ENCODE measurements around the gene LRTM2. TPM values are rescaled to one million over a fixed set of nuclear protein-coding genes. Genes with fewer than 3 reads are reported as not detected.
A peak's percentile ranks its signal among the peaks of the same experiment; 100 is the strongest.

Gene LRTM2
- not detected in 2 replicates for total RNA-seq (2014; rRNA removed; shearing (Covaris generic))

GRCh38 chr12:1820191-1820895 lies at the start of gene LRTM2:
TSS of gene LRTM2 (plus strand) at chr12:1820565. CDS start at chr12:1828149, 7,584 bp downstream.
- no peak for DNase-seq (ENCODE audit: low read depth in 1 of 2, low spot score in 2 of 2)
- Histone ChIP-seq H3K27me3 (replicated peaks) (peaks cover 77% of the 10 kb centered on the region), H3K4me1 (replicated peaks) (no peaks in the 10 kb centered on the region)

GRCh38 chr12:1773937-1774655 lies 46.3 kb upstream of the LRTM2 start:
- Histone ChIP-seq H3K27ac (no peak overlapping the region), H3K4me3 (no peak overlapping the region), H3K4me1 (replicated peaks) (peaks cover 22% of the 10 kb centered on the region), H3K27me3 (replicated peaks) (no peaks in the 10 kb centered on the region), H3K36me3 (peaks cover 13% of the 10 kb centered on the region; the same call in 1 of the 2 replicates), H3K9me3 (replicated peaks) (no peaks in the 10 kb centered on the region)
- no peak for DNase-seq (ENCODE audit: low read depth in 1 of 2, low spot score in 2 of 2)

More at GRCh38 chr12:1820191-1820895, at the start of gene LRTM2:
- no peak within 1 kb of the TSS for H3K4me3 ChIP-seq
- no peaks in the 10 kb centered on the region for H3K36me3 ChIP-seq
- H3K27ac ChIP-seq: no peak within 1 kb of the TSS
- no peaks in the 10 kb centered on the region for H3K9me3 ChIP-seq (replicated peaks)

GRCh38 chr12:1776170-1776921 lies 44.0 kb upstream of the LRTM2 start:
- no peak overlapping the region for H3K4me3 ChIP-seq
- H3K27ac ChIP-seq: 0 out of 2 replicates have a peak overlapping the region, but pooled peaks have one; percentile 3
- no peaks in the 10 kb centered on the region for H3K9me3 ChIP-seq (replicated peaks)
- DNase-seq (ENCODE audit: low read depth in 1 of 2, low spot score in 2 of 2): peak in 1 of 2 experiments; percentile 61
- no peaks in the 10 kb centered on the region for H3K27me3 ChIP-seq (replicated peaks)
- peaks cover 29% of the 10 kb centered on the region for H3K4me1 ChIP-seq (replicated peaks)
- H3K36me3 ChIP-seq: peaks cover 17% of the 10 kb centered on the region

GRCh38 chr12:1777798-1778197 lies 42.6 kb upstream of the LRTM2 start:
- no peak overlapping the region; the same call in none of the 2 replicates for H3K27ac ChIP-seq
- DNase-seq (ENCODE audit: low read depth in 1 of 2, low spot score in 2 of 2): peak in 1 of 2 experiments; percentile 37
- H3K36me3 ChIP-seq: peaks cover 14% of the 10 kb centered on the region
- H3K27me3 ChIP-seq (replicated peaks): no peaks in the 10 kb centered on the region
- H3K4me1 ChIP-seq (replicated peaks): peaks cover 29% of the 10 kb centered on the region
- H3K9me3 ChIP-seq (replicated peaks): no peaks in the 10 kb centered on the region
- no peak overlapping the region for H3K4me3 ChIP-seq

GRCh38 chr12:1778911-1779310 lies 41.5 kb upstream of the LRTM2 start:
- no peaks in the 10 kb centered on the region for H3K27me3 ChIP-seq (replicated peaks)
- no peak overlapping the region for H3K27ac ChIP-seq
- H3K4me3 ChIP-seq: no peak overlapping the region
- peaks cover 14% of the 10 kb centered on the region for H3K36me3 ChIP-seq
- no peak for DNase-seq (ENCODE audit: low read depth in 1 of 2, low spot score in 2 of 2)
- H3K4me1 ChIP-seq (replicated peaks): peaks cover 29% of the 10 kb centered on the region
- H3K9me3 ChIP-seq (replicated peaks): no peaks in the 10 kb centered on the region

GRCh38 chr12:1779783-1780182 lies 40.6 kb upstream of the LRTM2 start:
- H3K4me3 ChIP-seq: no peak overlapping the region
- no peak overlapping the region for H3K27ac ChIP-seq
- DNase-seq (ENCODE audit: low read depth in 1 of 2, low spot score in 2 of 2): no peak

GRCh38 chr12:1781772-1782171 lies 38.6 kb upstream of the LRTM2 start:
- H3K36me3 ChIP-seq: peaks cover 24% of the 10 kb centered on the region
- H3K4me1 ChIP-seq (replicated peaks): peaks cover 16% of the 10 kb centered on the region
- H3K27ac ChIP-seq: no peak overlapping the region
- no peak overlapping the region for H3K4me3 ChIP-seq
- DNase-seq (ENCODE audit: low read depth in 1 of 2, low spot score in 2 of 2): no peak
- H3K27me3 ChIP-seq (replicated peaks): no peaks in the 10 kb centered on the region
- no peaks in the 10 kb centered on the region for H3K9me3 ChIP-seq (replicated peaks)

More at GRCh38 chr12:1779783-1780182, 40.6 kb upstream of the LRTM2 start:
- H3K27me3 ChIP-seq (replicated peaks): no peaks in the 10 kb centered on the region
- H3K4me1 ChIP-seq (replicated peaks): peaks cover 29% of the 10 kb centered on the region
- H3K9me3 ChIP-seq (replicated peaks): no peaks in the 10 kb centered on the region
- peaks cover 20% of the 10 kb centered on the region for H3K36me3 ChIP-seq

- H3K4me3 ChIP-seq: no peak overlapping the region
- peaks cover 29% of the 10 kb centered on the region for H3K36me3 ChIP-seq
- no peak overlapping the region for H3K27ac ChIP-seq
- no peaks in the 10 kb centered on the region for H3K9me3 ChIP-seq (replicated peaks)
- H3K27me3 ChIP-seq (replicated peaks): no peaks in the 10 kb centered on the region
- DNase-seq (ENCODE audit: low read depth in 1 of 2, low spot score in 2 of 2): no peak
- H3K4me1 ChIP-seq (replicated peaks): peaks cover 13% of the 10 kb centered on the region
These were observed 38.1 kb upstream of the LRTM2 start for GRCh38 chr12:1782215-1782614.

GRCh38 chr12:1787714-1788113 lies 32.7 kb upstream of the LRTM2 start:
- no peak overlapping the region for H3K27ac ChIP-seq
- H3K9me3 ChIP-seq (replicated peaks): no peaks in the 10 kb centered on the region
- no peak for DNase-seq (ENCODE audit: low read depth in 1 of 2, low spot score in 2 of 2)
- H3K27me3 ChIP-seq (replicated peaks): no peaks in the 10 kb centered on the region
- H3K4me3 ChIP-seq: no peak overlapping the region
- H3K36me3 ChIP-seq: peaks cover 17% of the 10 kb centered on the region
- H3K4me1 ChIP-seq (replicated peaks): no peaks in the 10 kb centered on the region

GRCh38 chr12:1790444-1790843 lies 29.9 kb upstream of the LRTM2 start:
- H3K9me3 ChIP-seq (replicated peaks): no peaks in the 10 kb centered on the region
- H3K4me3 ChIP-seq: no peak overlapping the region
- H3K27ac ChIP-seq: no peak overlapping the region
- DNase-seq (ENCODE audit: low read depth in 1 of 2, low spot score in 2 of 2): no peak
- no peaks in the 10 kb centered on the region for H3K4me1 ChIP-seq (replicated peaks)
- H3K27me3 ChIP-seq (replicated peaks): no peaks in the 10 kb centered on the region
- H3K36me3 ChIP-seq: peaks cover 6% of the 10 kb centered on the region

- DNase-seq (ENCODE audit: low read depth in 1 of 2, low spot score in 2 of 2): peak in 1 of 2 experiments; percentile 52
- peaks cover 8% of the 10 kb centered on the region for H3K4me1 ChIP-seq (replicated peaks)
These were observed 29.1 kb upstream of the LRTM2 start for GRCh38 chr12:1791104-1791841.

GRCh38 chr12:1792406-1792805 lies 28.0 kb upstream of the LRTM2 start:
- no peak for DNase-seq (ENCODE audit: low read depth in 1 of 2, low spot score in 2 of 2)
- Histone ChIP-seq H3K4me1 (replicated peaks) (peaks cover 16% of the 10 kb centered on the region), H3K27ac (no peak overlapping the region), H3K36me3 (no peaks in the 10 kb centered on the region), H3K9me3 (replicated peaks) (no peaks in the 10 kb centered on the region), H3K4me3 (no peak overlapping the region), H3K27me3 (replicated peaks) (no peaks in the 10 kb centered on the region)

More at GRCh38 chr12:1791104-1791841, 29.1 kb upstream of the LRTM2 start:
- Histone ChIP-seq H3K4me3 (no peak overlapping the region), H3K9me3 (replicated peaks) (no peaks in the 10 kb centered on the region), H3K27ac (no peak overlapping the region), H3K27me3 (replicated peaks) (no peaks in the 10 kb centered on the region), H3K36me3 (peaks cover 6% of the 10 kb centered on the region; the same call in 1 of the 2 replicates)

All from SJSA1 (cell line).